ENCODE data around the gene NOP9.

GRCh38 chr14:24280797-24281460 lies 18.7 kb upstream of the NOP9 start:
- TF ChIP-seq CTCF (IDR thresholded peaks at IDR 0.05) (no peak), ZFX (IDR thresholded peaks at IDR 0.05; ENCODE audit: borderline replicate concordance) (no peak)

All from 22Rv1 (cell line).